Fibroblast of mammary gland (primary cell): ENCODE results near the gene VEZF1.

Source experiments
- DNase-seq: peaks from one replicate; pipeline ENCODE4 v3.0.0-alpha.2; 2010; ENCODE audit warnings: low read depth
- H3K4me3 ChIP-seq: 2 replicates; pipeline ENCODE4 v1.5.1; 2011; ENCODE audit warnings: low read depth, mild to moderate bottlenecking, low read length, moderate library complexity; ENCODE audit not compliant: control insufficient read depth
- CTCF ChIP-seq: conservative IDR thresholded peaks from 2 replicates; pipeline ENCODE4 v1.5.1; 2011; ENCODE audit warnings: low read depth, low read length, inconsistent platforms; ENCODE audit not compliant: control insufficient read depth, insufficient read depth

The VEZF1 gene

GRCh38 chr17:57948555-57949420 is 39.3 kb downstream of the VEZF1 start:
- no peak overlapping the region for H3K4me3 ChIP-seq
- DNase-seq = peak; percentile 98
- no peak for TF ChIP-seq CTCF

GRCh38 chr17:57948169-57948554 is 39.9 kb downstream of the VEZF1 start:
- no peak for TF ChIP-seq CTCF
- H3K4me3 ChIP-seq = no peak overlapping the region
- no peak for DNase-seq

GRCh38 chr17:57947369-57947768 is 40.7 kb downstream of the VEZF1 start:
- DNase-seq = no peak
- TF ChIP-seq CTCF = no peak
- H3K4me3 ChIP-seq = no peak overlapping the region

- peak overlapping the region; percentile 41 for H3K4me3 ChIP-seq
- TF ChIP-seq CTCF = no peak
- peak; percentile 80 for DNase-seq
Measured at GRCh38 chr17:57946798-57947358, 41.2 kb downstream of the VEZF1 start.

- DNase-seq = peak; percentile 62
- no peak for TF ChIP-seq CTCF
- H3K4me3 ChIP-seq = peak overlapping the region; percentile 41
Measured at GRCh38 chr17:57945996-57946797, 41.9 kb downstream of the VEZF1 start.

GRCh38 chr17:57944908-57945307 is 43.1 kb downstream of the VEZF1 start:
- no peak overlapping the region for H3K4me3 ChIP-seq
- TF ChIP-seq CTCF = no peak
- peak; percentile 71 for DNase-seq
